ENCODE measurements around the gene CCDC149. TPM values are rescaled to one million over a fixed set of nuclear protein-coding genes. Genes with fewer than 3 reads are reported as not detected.

Gene CCDC149
- total and polyA plus RNA-seq, 4 donors = 1.4 to 11.2 (median 3.4) TPM

DNA sequence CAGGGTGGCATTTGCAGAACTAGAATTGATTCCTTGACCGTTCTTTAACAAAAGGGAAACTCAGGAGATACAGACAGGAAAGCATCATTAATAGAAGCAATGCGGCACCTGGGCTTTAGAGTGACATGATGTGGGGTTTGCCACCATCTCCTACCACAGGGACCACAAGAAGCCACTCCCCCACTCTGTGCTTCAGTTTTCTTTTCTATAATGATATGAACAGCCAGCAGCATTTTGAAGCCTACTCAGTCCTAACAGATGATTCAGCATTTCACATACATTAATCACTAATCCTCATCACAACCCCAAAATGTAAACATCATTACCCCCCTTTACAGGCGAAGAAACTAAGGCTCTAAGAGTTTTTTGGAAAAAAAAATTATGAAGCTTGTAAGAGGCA is 22.9 kb downstream of the CCDC149 start:
- 91% methylated on average over 3 of the region's 3 CpGs for WGBS
- Histone ChIP-seq H3K27me3 (ENCODE audit: control insufficient read depth in 4 of 4, insufficient read depth in 4 of 4, low read length in 3 of 4) (no peaks in the 10 kb centered on the region), H3K4me3 (ENCODE audit: low read depth in 1 of 3, low read length in 3 of 3) (no peak overlapping the region), H3K9ac (ENCODE audit: low read depth in 1 of 2, low read length in 2 of 2) (no peak overlapping the region), H3K9me3 (ENCODE audit: control insufficient read depth in 4 of 4, low read length in 3 of 4) (no peaks in the 10 kb centered on the region), H3K36me3 (ENCODE audit: control insufficient read depth in 4 of 4, insufficient read depth in 3 of 4, low read depth in 1 of 4, low read length in 3 of 4) (peaks cover 0 to 3% (median 0%) of the 10 kb centered on the region in 4 donors), H3K27ac (ENCODE audit: low read depth in 1 of 2, low read length in 2 of 2) (no peak overlapping the region), H3K4me1 (ENCODE audit: control insufficient read depth in 4 of 4, insufficient read depth in 4 of 4, low read length in 3 of 4) (no peaks in the 10 kb centered on the region)
- TF ChIP-seq YY1 (IDR thresholded peaks at IDR 0.05) (no peak), EGR1 (IDR thresholded peaks at IDR 0.05; ENCODE audit: low read depth in 2 of 2) (no peak), FOXA1 (IDR thresholded peaks at IDR 0.05) (no peak), HNF4A (conservative IDR thresholded peaks at IDR 0.05) (no peak), ZBTB33 (IDR thresholded peaks at IDR 0.05) (no peak), JUND (IDR thresholded peaks at IDR 0.05) (no peak), HNF4G (IDR thresholded peaks at IDR 0.05) (no peak), REST (IDR thresholded peaks at IDR 0.05) (no peak), TAF1 (conservative IDR thresholded peaks at IDR 0.05) (no peak), MAX (IDR thresholded peaks at IDR 0.05) (no peak), SP1 (IDR thresholded peaks at IDR 0.05) (no peak)
- TF ChIP-seq, protein P1, sequence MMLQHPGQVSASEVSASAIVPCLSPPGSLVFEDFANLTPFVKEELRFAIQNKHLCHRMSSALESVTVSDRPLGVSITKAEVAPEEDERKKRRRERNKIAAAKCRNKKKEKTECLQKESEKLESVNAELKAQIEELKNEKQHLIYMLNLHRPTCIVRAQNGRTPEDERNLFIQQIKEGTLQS (IDR thresholded peaks at IDR 0.05) = no peak
- no peak for DNase-seq (ENCODE audit: low spot score)

GRCh38 chr4:24888475-24889344 is 24.1 kb downstream of the CCDC149 start:
- TF ChIP-seq SP1 (IDR thresholded peaks at IDR 0.05) = no peak
- no peak for TF ChIP-seq EGR1 (IDR thresholded peaks at IDR 0.05; ENCODE audit: low read depth in 2 of 2)
- TF ChIP-seq GABPA (IDR thresholded peaks at IDR 0.05 in 1 of 2, conservative IDR thresholded peaks at IDR 0.05 in 1 of 2) = no peak
- TF ChIP-seq, protein P1 (IDR thresholded peaks at IDR 0.05) = no peak
- no peak for TF ChIP-seq RXRA (IDR thresholded peaks at IDR 0.05)
- no peak for TF ChIP-seq REST (IDR thresholded peaks at IDR 0.05)
- TF ChIP-seq HNF4G (IDR thresholded peaks at IDR 0.05) = no peak
- no peak for TF ChIP-seq TAF1 (conservative IDR thresholded peaks at IDR 0.05)
- no peak for TF ChIP-seq RAD21 (IDR thresholded peaks at IDR 0.05)
- no peak for TF ChIP-seq MAX (IDR thresholded peaks at IDR 0.05)
- TF ChIP-seq JUND (IDR thresholded peaks at IDR 0.05) = no peak
- H3K27ac ChIP-seq (ENCODE audit: low read depth in 1 of 2, low read length in 2 of 2) = no peak overlapping the region
- H3K36me3 ChIP-seq (ENCODE audit: control insufficient read depth in 4 of 4, insufficient read depth in 3 of 4, low read depth in 1 of 4, low read length in 3 of 4) = no peaks in the 10 kb centered on the region
- 87% methylated on average over 8 of the region's 8 CpGs for WGBS
- H3K27me3 ChIP-seq (ENCODE audit: control insufficient read depth in 4 of 4, insufficient read depth in 4 of 4, low read length in 3 of 4) = no peaks in the 10 kb centered on the region
- no peaks in the 10 kb centered on the region for H3K9me3 ChIP-seq (ENCODE audit: control insufficient read depth in 4 of 4, low read length in 3 of 4)
- DNase-seq (ENCODE audit: low spot score) = no peak
- H3K9ac ChIP-seq (ENCODE audit: low read depth in 1 of 2, low read length in 2 of 2) = no peak overlapping the region
- no peak overlapping the region for H3K4me3 ChIP-seq (ENCODE audit: low read depth in 1 of 3, low read length in 3 of 3)
- H3K4me1 ChIP-seq (ENCODE audit: control insufficient read depth in 4 of 4, insufficient read depth in 4 of 4, low read length in 3 of 4) = no peaks in the 10 kb centered on the region

All from liver (tissue), 9 donors.